ENCODE measurements around the gene HRH1.

- TF ChIP-seq POLR2A (IDR thresholded peaks at IDR 0.05; ENCODE audit: low read length) (no peak), GATA1 (IDR thresholded peaks at IDR 0.05; ENCODE audit: low read depth, low read length) (no peak)
Observed at GRCh38 chr3:11131371-11131770, 22.9 kb upstream of the HRH1 start.

Measured in erythroblast (primary cell).